Measurements from ENCODE around the gene POLD2.

- TF ChIP-seq POLR2AphosphoS5 (IDR thresholded peaks at IDR 0.05; ENCODE audit: low read depth, low read length) (no peak), POLR2A (IDR thresholded peaks at IDR 0.05; ENCODE audit: low read depth, low read length) (0 out of 2 replicates have a peak, but pooled peaks have one; percentile 14)
These were observed 51.5 kb downstream of the POLD2 start for GRCh38 chr7:44071726-44072363.
